Loucy (cell line): Measurements from ENCODE around the gene VPS13D.

Experiments
- EZH2phosphoT487 ChIP-seq: fragments of 200-600 bp; IDR thresholded peaks from 2 replicates; pipeline ENCODE4 v1.6.1; 2018; ENCODE audit warnings: antibody characterized with exemption, mild to moderate bottlenecking, moderate library complexity, borderline replicate concordance
- TF ChIP-seq, protein P1 (sequence below): fragments of 200-600 bp; sonication (generic); conservative IDR thresholded peaks from 2 replicates; pipeline ENCODE4 v1.5.1; 2014; ENCODE audit warnings: mild to moderate bottlenecking, antibody characterized with exemption, low read length

DNA sequence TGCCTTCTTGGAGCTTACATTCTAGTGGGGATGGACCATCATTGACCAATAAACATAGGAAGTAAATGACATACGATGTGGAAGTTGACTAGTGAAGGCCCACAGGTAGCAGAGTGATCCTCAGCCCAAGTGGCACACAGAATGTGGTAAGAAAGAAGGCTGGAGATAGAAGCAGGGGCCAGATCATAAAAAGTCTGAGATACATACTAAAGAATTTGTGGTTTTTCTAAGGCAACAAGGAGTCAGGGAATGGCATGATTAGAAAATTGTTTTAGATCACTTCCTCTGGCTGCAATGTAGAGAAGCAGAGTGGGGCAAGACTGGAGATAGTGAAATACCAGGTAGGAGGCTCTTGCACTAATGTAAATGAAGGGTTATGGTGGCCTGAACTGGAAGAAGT, 154.0 kb downstream of the VPS13D start:
- TF ChIP-seq, protein P1, sequence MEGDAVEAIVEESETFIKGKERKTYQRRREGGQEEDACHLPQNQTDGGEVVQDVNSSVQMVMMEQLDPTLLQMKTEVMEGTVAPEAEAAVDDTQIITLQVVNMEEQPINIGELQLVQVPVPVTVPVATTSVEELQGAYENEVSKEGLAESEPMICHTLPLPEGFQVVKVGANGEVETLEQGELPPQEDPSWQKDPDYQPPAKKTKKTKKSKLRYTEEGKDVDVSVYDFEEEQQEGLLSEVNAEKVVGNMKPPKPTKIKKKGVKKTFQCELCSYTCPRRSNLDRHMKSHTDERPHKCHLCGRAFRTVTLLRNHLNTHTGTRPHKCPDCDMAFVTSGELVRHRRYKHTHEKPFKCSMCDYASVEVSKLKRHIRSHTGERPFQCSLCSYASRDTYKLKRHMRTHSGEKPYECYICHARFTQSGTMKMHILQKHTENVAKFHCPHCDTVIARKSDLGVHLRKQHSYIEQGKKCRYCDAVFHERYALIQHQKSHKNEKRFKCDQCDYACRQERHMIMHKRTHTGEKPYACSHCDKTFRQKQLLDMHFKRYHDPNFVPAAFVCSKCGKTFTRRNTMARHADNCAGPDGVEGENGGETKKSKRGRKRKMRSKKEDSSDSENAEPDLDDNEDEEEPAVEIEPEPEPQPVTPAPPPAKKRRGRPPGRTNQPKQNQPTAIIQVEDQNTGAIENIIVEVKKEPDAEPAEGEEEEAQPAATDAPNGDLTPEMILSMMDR, result no peak
- no peak for TF ChIP-seq EZH2phosphoT487
